CD4-positive, alpha-beta T cell (primary cell): ENCODE results near the gene CYP4V2. TPM values are rescaled to one million over a fixed set of nuclear protein-coding genes. Genes with fewer than 3 reads are reported as not detected.

ENCODE experiments used
- ATAC-seq: fragments of 200-7000 bp; cut with Tn5 transposase; one replicate; pipeline ENCODE4 v1.10.0; 2022; ENCODE audit warnings: mild to moderate bottlenecking; ENCODE audit not compliant: poor library complexity
- CTCF ChIA-PET: fragments of 350-600 bp; sonication (Branson Sonifier 250); formaldehyde crosslinking; loops from one replicate; lab custom pipeline; 2021; ENCODE audit warnings: antibody characterized with exemption, inconsistent platforms; lab: Charles Lee
- POLR2A ChIA-PET: fragments of 350-600 bp; sonication (Branson Sonifier 250); formaldehyde crosslinking; loops from one replicate; lab custom pipeline; 2021; ENCODE audit warnings: antibody characterized with exemption, inconsistent platforms; lab: Charles Lee
- DNase-seq, 14 experiments: peaks; one replicate each; pipeline ENCODE4 v3.0.0-alpha.2; 2013 to 2020; ENCODE audit warnings: mixed read lengths in 2 of 14
- H3K27ac ChIP-seq, 2 donors: one replicate each; pipeline versions ENCODE4 v1.5.1 to v1.7.0; 2013; ENCODE audit warnings: low read length in 2 of 2, low read depth in 1 of 2, mild to moderate bottlenecking in 1 of 2
- H3K27me3 ChIP-seq, 2 experiments: 1 replicate in 1 of 2; 2 replicates in 1 of 2; pipeline versions ENCODE4 v1.6.1 to v1.7.0; 2013; ENCODE audit warnings: low read length in 2 of 2, control low read depth in 1 of 2, mild to moderate bottlenecking in 1 of 2, moderate library complexity in 1 of 2; ENCODE audit not compliant: insufficient read depth in 2 of 2, control insufficient read depth in 1 of 2
- H3K36me3 ChIP-seq: one replicate; pipeline ENCODE4 v1.6.1; 2013; ENCODE audit warnings: low read length, control low read depth; ENCODE audit not compliant: insufficient read depth
- H3K4me1 ChIP-seq: one replicate; pipeline ENCODE4 v1.6.1; 2013; ENCODE audit warnings: low read length, control low read depth; ENCODE audit not compliant: insufficient read depth
- H3K4me3 ChIP-seq: one replicate; pipeline ENCODE4 v1.5.1; 2013; ENCODE audit warnings: mild to moderate bottlenecking, low read length, moderate library complexity
- H3K9me3 ChIP-seq, 2 experiments: 1 replicate in 1 of 2; 2 replicates in 1 of 2; pipeline versions ENCODE4 v1.6.1 to v1.7.0; 2013; ENCODE audit warnings: low read length in 2 of 2, mild to moderate bottlenecking in 2 of 2, control low read depth in 1 of 2, moderate library complexity in 1 of 2; ENCODE audit not compliant: control insufficient read depth in 1 of 2, insufficient read depth in 1 of 2
- H3K27ac Mint-ChIP-seq: one replicate; pipeline ENCODE4 v1.8.0; 2020; ENCODE audit warnings: mixed read lengths
- H3K27me3 Mint-ChIP-seq: one replicate; pipeline ENCODE4 v1.8.0; 2021; ENCODE audit warnings: mixed read lengths
- H3K36me3 Mint-ChIP-seq: one replicate; pipeline ENCODE4 v1.8.0; 2021; ENCODE audit warnings: low read depth, mixed read lengths
- H3K4me1 Mint-ChIP-seq: one replicate; pipeline ENCODE4 v1.8.0; 2021; ENCODE audit warnings: low read depth, mixed read lengths
- H3K4me3 Mint-ChIP-seq: one replicate; pipeline ENCODE4 v1.8.0; 2020; ENCODE audit warnings: mild to moderate bottlenecking, mixed read lengths
- H3K9me3 Mint-ChIP-seq: one replicate; pipeline ENCODE4 v1.8.0; 2020; ENCODE audit warnings: mixed read lengths
- intact Hi-C, 2 experiments: fragments of 100-400 bp; cut with DNase I in 1 of 2; cut with micrococcal nuclease in 1 of 2; formaldehyde crosslinking; loops; one replicate each; pipeline versions ENCODE4 v1.15.1 to v1.9.0; 2023 to 2025; cut with DNase I, micrococcal nuclease
- total RNA-seq, 174 experiments: library from RNA in 2 of 174; stranded (reverse) in 2 of 174; gene quantifications; one replicate each; pipeline ENCODE4 v1.2.3 and lab custom pipeline; 2021 to 2026
- TF ChIP-seq, protein P1 (sequence below): fragments of 200-600 bp; IDR thresholded peaks from one replicate; pipeline ENCODE4 v1.8.0; 2022; ENCODE audit warnings: antibody characterized with exemption, mild to moderate bottlenecking

Gene CYP4V2
- total RNA-seq, 2 experiments from 2014 or later = 12.7 to 12.8 TPM

DNA sequence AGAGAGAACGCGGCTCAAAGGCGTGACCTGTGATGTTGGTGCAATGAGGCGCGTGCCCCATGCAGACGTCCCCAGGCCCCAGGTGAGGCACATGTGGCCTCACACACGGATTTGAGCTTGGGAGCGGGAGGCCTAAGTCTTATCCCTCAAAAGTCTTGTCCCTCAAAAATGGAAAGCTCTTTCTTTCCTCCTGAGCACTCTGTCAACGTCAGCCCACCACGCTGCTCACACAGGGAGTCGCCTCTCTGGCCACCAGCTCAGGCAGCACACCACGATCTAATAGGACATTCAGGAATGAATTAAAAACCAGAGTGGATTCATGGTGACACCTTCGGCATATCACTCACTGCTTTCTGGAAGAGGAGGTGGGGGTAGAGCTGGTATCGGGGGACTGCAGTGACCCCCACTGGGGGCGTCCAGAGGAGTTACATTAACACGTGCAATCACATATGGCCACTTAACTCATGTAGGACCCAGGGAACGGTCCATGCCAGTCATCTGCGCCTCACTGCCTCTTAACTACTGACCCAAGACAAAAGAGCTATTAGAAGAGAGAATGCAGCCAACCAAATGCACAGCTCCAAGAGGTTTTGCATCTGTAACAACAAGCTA is 21.9 kb upstream of the CYP4V2 start:
- ATAC-seq (no peak), DNase-seq (no peak)
- H3K4me3 ChIP-seq = no peak overlapping the region
- no peak overlapping the region for H3K27ac ChIP-seq
- intact Hi-C loops = no loop called here
- no peak overlapping the region for H3K4me3 Mint-ChIP-seq
- TF ChIP-seq, protein P1, sequence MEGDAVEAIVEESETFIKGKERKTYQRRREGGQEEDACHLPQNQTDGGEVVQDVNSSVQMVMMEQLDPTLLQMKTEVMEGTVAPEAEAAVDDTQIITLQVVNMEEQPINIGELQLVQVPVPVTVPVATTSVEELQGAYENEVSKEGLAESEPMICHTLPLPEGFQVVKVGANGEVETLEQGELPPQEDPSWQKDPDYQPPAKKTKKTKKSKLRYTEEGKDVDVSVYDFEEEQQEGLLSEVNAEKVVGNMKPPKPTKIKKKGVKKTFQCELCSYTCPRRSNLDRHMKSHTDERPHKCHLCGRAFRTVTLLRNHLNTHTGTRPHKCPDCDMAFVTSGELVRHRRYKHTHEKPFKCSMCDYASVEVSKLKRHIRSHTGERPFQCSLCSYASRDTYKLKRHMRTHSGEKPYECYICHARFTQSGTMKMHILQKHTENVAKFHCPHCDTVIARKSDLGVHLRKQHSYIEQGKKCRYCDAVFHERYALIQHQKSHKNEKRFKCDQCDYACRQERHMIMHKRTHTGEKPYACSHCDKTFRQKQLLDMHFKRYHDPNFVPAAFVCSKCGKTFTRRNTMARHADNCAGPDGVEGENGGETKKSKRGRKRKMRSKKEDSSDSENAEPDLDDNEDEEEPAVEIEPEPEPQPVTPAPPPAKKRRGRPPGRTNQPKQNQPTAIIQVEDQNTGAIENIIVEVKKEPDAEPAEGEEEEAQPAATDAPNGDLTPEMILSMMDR = no peak
- ChIA-PET POLR2A (no interaction called here), CTCF (no interaction called here)
- no peaks in the 10 kb centered on the region for H3K9me3 ChIP-seq
- no peaks in the 10 kb centered on the region for H3K4me1 ChIP-seq
- H3K36me3 Mint-ChIP-seq = no peaks in the 10 kb centered on the region
- no peak overlapping the region for H3K27ac Mint-ChIP-seq
- H3K9me3 Mint-ChIP-seq = no peaks in the 10 kb centered on the region
- no peaks in the 10 kb centered on the region for H3K4me1 Mint-ChIP-seq
- H3K27me3 Mint-ChIP-seq = peaks cover 7% of the 10 kb centered on the region
- H3K27me3 ChIP-seq = no peaks in the 10 kb centered on the region
- H3K36me3 ChIP-seq = no peaks in the 10 kb centered on the region

GRCh38 chr4:186169945-186170802 is 21.2 kb upstream of the CYP4V2 start:
- ATAC-seq (no peak), DNase-seq (no peak)
- Histone ChIP-seq H3K27me3 (no peaks in the 10 kb centered on the region), H3K27ac (no peak overlapping the region), H3K36me3 (no peaks in the 10 kb centered on the region), H3K4me1 (no peaks in the 10 kb centered on the region), H3K9me3 (no peaks in the 10 kb centered on the region), H3K4me3 (no peak overlapping the region)
- intact Hi-C loops = no loop called here
- Mint-ChIP-seq H3K4me1 (no peaks in the 10 kb centered on the region), H3K27me3 (peaks cover 7% of the 10 kb centered on the region), H3K9me3 (no peaks in the 10 kb centered on the region), H3K27ac (no peak overlapping the region), H3K4me3 (no peak overlapping the region), H3K36me3 (no peaks in the 10 kb centered on the region)
- POLR2A ChIA-PET = no interaction called here
- CTCF ChIA-PET = no interaction called here
- TF ChIP-seq, protein P1 = no peak

- TF ChIP-seq, protein P1 = no peak
- ChIA-PET CTCF (no interaction called here), POLR2A (no interaction called here)
- Histone ChIP-seq H3K27ac (no peak overlapping the region), H3K27me3 (no peaks in the 10 kb centered on the region), H3K4me3 (no peak overlapping the region), H3K9me3 (no peaks in the 10 kb centered on the region), H3K36me3 (no peaks in the 10 kb centered on the region), H3K4me1 (no peaks in the 10 kb centered on the region)
- intact Hi-C loops = no loop called here
- Mint-ChIP-seq H3K36me3 (no peaks in the 10 kb centered on the region), H3K27ac (no peak overlapping the region), H3K4me3 (no peak overlapping the region), H3K27me3 (peaks cover 14% of the 10 kb centered on the region), H3K9me3 (no peaks in the 10 kb centered on the region), H3K4me1 (no peaks in the 10 kb centered on the region)
- ATAC-seq (no peak), DNase-seq (no peak)
Measured at GRCh38 chr4:186170966-186171365, 20.4 kb upstream of the CYP4V2 start.
